ENCODE measurements around the gene CDC34. TPM values are rescaled to one million over a fixed set of nuclear protein-coding genes. Genes with fewer than 3 reads are reported as not detected.

The CDC34 gene
- total RNA-seq, 4 donors from 2014 or later = 60.7 to 110 (median 73.4) TPM

DNA sequence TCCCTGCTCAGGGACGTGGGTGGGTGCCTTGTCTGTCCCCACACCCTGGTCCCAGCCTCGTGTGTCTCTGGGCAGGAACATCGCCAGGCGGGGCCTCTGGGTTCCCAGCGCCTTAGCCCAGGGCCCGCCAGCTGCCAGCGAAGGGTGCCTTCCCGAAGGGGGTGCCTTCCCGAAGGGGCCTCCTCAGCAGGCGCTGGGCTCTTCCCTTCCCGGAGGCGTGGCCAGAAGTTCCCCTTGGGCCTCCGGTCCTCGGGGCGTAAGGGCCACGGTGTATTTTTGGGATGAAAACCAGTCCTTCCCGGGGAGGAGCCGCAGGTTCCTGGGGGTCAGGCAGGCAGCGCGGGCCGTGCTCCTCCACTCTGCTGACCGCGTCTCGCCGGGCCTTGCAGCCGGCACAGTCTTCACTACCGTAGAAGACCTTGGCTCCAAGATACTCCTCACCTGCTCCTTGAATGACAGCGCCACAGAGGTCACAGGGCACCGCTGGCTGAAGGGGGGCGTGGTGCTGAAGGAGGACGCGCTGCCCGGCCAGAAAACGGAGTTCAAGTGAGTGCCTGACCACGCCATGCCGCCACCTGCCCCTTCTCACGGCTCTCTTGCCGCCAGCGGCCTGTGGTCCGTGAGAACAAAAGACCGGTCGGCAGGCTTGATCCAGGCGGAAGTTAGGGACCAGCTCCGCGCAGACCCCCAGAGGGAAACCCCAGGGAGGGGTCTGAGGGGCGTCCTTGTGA lies 47.7 kb downstream of the CDC34 start:
- 86 to 89% methylated on average over 31 to 33 of the region's 46 CpGs for WGBS, 2 donors
- peaks cover 4 to 65% (median 18%) of the 10 kb centered on the region in 3 donors for H3K36me3 ChIP-seq
- H3K9me3 ChIP-seq = no peaks in the 10 kb centered on the region
- H3K27me3 ChIP-seq = no peaks in the 10 kb centered on the region
- no peak overlapping the region for H3K27ac ChIP-seq
- DNase-seq (ENCODE audit: low spot score in 2 of 2) = no peak
- H3K4me3 ChIP-seq = no peak overlapping the region
- TF ChIP-seq EP300 (IDR thresholded peaks at IDR 0.05) = no peak
- no peak for TF ChIP-seq CTCF (IDR thresholded peaks at IDR 0.05)
- TF ChIP-seq POLR2A (IDR thresholded peaks at IDR 0.05) = no peak
- peaks cover 0 to 52% (median 22%) of the 10 kb centered on the region in 4 donors for H3K4me1 ChIP-seq

DNA sequence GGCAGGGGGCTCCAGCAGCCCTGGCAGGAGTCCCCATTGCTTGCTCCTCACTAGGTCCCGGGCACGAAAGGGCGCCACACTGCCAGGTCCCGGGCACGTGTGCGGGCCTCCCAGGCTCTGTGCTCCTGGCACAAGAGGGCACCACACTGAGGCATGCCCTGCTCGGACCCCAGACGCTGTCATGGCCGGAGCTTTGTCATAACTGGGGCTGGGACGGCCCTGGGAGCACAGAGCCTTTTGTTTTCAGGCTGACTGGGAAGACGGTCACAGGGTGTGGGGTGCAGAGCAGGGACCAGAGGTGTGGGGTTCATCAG lies 48.2 kb downstream of the CDC34 start:
- Histone ChIP-seq H3K4me3 (no peak overlapping the region), H3K27me3 (peaks cover 0 to 3% of the 10 kb centered on the region in 2 donors), H3K27ac (no peak overlapping the region), H3K36me3 (peaks cover 4 to 65% (median 18%) of the 10 kb centered on the region in 3 donors), H3K4me1 (peaks cover 0 to 48% (median 17%) of the 10 kb centered on the region in 4 donors), H3K9me3 (no peaks in the 10 kb centered on the region)
- WGBS, 2 donors = 56 to 91% methylated on average over 1 to 11 of the region's 11 CpGs
- no peak for DNase-seq (ENCODE audit: low spot score in 2 of 2)
- no peak for TF ChIP-seq CTCF (IDR thresholded peaks at IDR 0.05)
- TF ChIP-seq POLR2A (IDR thresholded peaks at IDR 0.05) = no peak
- TF ChIP-seq EP300 (IDR thresholded peaks at IDR 0.05) = no peak

DNA sequence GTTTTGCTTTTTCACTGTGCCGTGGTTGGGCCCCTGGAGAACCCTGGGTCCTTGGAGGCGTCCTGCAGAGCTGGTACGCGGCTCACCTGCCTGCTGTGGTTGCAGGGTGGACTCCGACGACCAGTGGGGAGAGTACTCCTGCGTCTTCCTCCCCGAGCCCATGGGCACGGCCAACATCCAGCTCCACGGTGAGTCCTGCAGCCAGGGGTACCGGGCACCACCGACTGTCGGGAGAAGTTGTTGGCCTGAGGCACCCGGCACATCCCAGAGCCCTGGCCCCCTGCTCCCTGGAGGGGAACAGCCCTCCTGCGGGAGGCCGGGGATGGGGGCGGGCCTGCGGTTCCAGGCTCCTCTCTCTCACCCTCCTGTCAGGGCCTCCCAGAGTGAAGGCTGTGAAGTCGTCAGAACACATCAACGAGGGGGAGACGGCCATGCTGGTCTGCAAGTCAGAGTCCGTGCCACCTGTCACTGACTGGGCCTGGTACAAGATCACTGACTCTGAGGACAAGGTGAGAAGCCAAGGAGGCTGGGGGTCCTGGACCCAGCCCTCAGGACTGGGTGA lies 48.8 kb downstream of the CDC34 start:
- 85 to 86% methylated on average over 14 to 21 of the region's 22 CpGs for WGBS, 2 donors
- Histone ChIP-seq H3K4me1 (peaks cover 0 to 42% (median 12%) of the 10 kb centered on the region in 4 donors), H3K4me3 (no peak overlapping the region), H3K27me3 (peaks cover 0 to 5% of the 10 kb centered on the region in 2 donors), H3K9me3 (no peaks in the 10 kb centered on the region), H3K27ac (no peak overlapping the region), H3K36me3 (peaks cover 4 to 65% (median 18%) of the 10 kb centered on the region in 3 donors)
- TF ChIP-seq POLR2A (IDR thresholded peaks at IDR 0.05) (no peak), CTCF (IDR thresholded peaks at IDR 0.05) (no peak), EP300 (IDR thresholded peaks at IDR 0.05) (no peak)
- no peak for DNase-seq (ENCODE audit: low spot score in 2 of 2)

DNA sequence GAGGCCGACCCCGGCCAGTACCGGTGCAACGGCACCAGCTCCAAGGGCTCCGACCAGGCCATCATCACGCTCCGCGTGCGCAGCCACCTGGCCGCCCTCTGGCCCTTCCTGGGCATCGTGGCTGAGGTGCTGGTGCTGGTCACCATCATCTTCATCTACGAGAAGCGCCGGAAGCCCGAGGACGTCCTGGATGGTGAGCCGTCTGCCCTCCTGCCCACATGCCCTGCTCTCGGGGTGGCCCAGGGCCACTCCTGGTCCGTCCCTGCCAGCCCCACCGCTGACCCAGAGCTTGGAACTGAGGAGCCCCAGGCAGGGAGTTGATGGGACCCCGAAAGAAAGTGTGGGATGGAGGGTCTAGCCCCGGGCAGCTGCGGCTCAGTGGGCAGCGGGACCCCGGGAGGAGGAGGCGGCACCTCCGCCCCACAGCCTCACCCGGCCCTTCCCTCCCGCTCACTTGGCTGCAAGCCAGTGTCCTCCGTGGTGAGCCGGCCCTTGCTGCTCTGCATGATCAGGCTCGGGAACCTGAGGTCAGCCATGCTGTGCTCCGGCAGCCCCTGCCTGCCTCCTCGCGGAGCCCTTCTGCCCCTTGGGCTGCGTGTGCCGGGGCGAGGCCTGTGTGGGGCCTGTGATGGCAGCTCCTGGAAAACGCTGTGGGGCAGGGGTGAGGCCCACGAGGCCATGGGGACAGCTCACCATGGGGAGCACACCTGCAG lies 50.0 kb downstream of the CDC34 start:
- Histone ChIP-seq H3K4me3 (no peak overlapping the region), H3K27ac (no peak overlapping the region), H3K27me3 (peaks cover 0 to 9% of the 10 kb centered on the region in 2 donors), H3K36me3 (peaks cover 4 to 65% (median 18%) of the 10 kb centered on the region in 3 donors), H3K4me1 (peaks cover 0 to 30% (median 1%) of the 10 kb centered on the region in 4 donors), H3K9me3 (no peaks in the 10 kb centered on the region)
- DNase-seq (ENCODE audit: low spot score in 2 of 2) = no peak
- TF ChIP-seq POLR2A (IDR thresholded peaks at IDR 0.05) = no peak
- no peak for TF ChIP-seq EP300 (IDR thresholded peaks at IDR 0.05)
- no peak for TF ChIP-seq CTCF (IDR thresholded peaks at IDR 0.05)
- WGBS, 2 donors = 79 to 83% methylated on average over 24 to 33 of the region's 40 CpGs

All from tibial nerve (tissue), 4 donors.